HPDE6-E6E7 (cell line): ENCODE measurements around the gene UGGT1.

Experiments used
- DNase-seq: peaks from one replicate; pipeline ENCODE4 v3.0.0; 2011; ENCODE audit warnings: missing footprints; ENCODE audit errors: extremely low spot score

Gene UGGT1

DNA sequence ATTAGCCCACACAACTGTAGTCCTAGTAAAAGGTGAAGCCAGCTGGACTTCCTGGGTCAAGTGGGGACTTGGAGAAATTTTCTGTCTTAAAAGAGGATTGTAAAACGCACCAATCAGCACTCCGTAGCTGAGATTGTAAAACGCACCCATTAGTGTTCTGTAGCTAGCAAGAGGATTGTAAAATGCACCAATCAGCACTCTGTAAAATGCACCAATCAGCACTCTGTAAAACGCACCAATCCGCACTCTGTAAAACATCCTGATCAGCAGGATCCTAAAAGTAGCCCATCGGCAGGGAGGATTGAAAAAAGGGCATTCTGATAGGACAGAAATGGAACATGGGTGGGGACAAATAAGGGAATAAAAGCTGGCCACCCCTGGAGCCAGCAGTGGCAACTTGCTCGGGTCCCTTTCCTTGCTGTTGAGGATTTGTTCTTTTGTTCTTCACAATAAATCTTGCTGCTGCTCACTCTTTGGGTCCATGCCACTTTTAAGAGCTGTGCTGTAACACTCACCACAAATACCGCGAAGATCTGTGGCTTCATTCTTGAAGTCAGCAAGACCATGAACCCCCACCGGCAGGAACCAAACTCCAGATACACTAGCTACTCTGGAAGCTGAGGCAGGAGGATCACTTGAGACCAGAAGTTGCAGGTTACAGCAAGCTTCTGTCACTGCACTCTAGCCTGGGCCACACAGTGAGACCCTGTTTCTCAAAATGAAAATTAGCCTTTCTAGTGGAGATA lies 125.1 kb downstream of the UGGT1 start:
- DNase-seq: no peak

DNA sequence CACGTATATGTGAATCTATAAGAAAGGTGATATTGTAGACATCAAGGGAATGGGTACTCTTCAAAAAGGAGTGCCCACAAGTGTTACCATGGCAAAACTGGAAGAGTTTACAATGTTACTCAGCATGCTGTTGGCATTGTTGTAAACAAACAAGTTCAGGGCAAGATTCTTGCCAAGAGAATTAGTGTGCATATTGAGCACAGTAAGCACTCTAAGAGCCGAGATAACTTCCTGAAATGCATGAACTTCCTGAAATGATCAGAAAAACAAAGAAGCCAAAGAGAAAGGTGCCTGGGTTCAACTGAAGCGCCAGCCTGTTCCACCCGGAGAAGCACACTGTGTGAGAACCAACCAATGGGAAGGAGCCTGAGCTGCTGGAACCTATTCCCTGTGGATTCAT lies 126.7 kb downstream of the UGGT1 start:
- DNase-seq: no peak

GRCh38 chr2:128219891-128220290 lies 128.9 kb downstream of the UGGT1 start:
- no peak for DNase-seq

GRCh38 chr2:128227862-128228261 lies 136.9 kb downstream of the UGGT1 start:
- DNase-seq: no peak

GRCh38 chr2:128228894-128229293 lies 137.9 kb downstream of the UGGT1 start:
- DNase-seq: no peak

- DNase-seq: peak; percentile 85
Measured at GRCh38 chr2:128232965-128233789, 142.2 kb downstream of the UGGT1 start.

GRCh38 chr2:128233790-128234395 lies 142.9 kb downstream of the UGGT1 start:
- no peak for DNase-seq

DNA sequence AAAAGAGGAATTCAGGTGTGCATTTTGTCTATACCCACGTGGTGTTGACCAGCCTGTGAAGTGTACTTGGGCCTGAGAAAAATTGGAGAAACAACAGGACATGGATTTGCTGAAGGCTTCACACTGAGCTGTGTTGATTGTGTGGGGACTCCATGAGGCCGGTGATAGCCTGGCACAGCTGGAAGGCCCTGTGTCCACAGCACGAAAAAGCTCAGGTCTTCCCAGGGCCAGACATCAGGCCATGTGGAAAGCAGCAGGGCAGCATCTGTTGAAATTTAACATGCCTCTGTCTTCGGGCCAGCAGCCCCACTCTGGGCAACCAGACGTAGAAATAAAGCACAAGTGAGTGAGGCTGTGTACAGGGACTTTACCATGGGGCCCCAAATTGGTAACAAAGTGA lies 143.6 kb downstream of the UGGT1 start:
- DNase-seq: no peak

DNA sequence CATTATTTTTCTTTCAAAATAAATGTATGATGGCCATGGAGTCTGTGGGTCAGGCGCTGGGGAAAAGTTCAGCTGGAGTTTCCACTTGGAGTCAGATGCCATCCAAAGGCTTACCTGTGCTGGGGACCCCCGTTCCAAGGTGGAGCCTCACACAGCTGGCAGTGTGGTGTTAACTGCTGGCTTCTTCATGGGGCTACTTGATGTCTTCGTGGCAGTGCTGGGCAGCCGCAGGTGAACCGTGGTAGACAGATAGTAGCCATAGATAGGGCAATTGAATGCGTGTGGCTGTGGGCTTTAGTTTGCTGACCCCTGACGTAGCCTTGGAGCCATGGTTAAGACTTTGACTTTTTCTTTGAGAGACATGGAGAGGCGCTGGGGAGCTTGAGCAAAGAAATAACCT lies 144.6 kb downstream of the UGGT1 start:
- DNase-seq: no peak

DNA sequence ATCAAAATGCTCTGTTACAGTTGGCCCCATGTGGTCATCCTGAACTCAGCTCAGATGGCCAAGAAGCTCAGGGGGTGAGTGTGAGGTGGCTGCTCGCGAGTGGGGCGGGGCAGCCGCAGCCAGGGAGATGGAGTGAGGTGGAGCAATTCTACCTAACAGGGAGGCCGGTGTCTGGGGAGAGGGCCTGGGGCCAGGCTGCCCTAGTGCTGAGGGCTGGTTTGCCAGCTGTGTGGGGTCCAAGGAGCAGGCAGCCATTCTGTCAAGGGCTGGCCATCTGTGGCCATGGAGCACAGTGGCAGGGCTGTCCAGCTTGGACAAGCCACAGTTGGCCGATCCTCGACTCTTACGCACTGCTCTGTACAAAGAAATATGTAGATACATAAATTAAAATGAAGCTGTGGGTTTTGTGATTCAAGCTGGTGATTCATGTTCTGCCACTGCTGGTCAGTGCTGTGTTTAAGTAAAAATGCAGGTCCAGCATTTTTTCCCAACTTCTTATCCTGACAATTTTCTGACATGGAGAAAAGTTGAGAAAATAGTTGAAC lies 145.6 kb downstream of the UGGT1 start:
- peak; percentile 26 for DNase-seq

DNA sequence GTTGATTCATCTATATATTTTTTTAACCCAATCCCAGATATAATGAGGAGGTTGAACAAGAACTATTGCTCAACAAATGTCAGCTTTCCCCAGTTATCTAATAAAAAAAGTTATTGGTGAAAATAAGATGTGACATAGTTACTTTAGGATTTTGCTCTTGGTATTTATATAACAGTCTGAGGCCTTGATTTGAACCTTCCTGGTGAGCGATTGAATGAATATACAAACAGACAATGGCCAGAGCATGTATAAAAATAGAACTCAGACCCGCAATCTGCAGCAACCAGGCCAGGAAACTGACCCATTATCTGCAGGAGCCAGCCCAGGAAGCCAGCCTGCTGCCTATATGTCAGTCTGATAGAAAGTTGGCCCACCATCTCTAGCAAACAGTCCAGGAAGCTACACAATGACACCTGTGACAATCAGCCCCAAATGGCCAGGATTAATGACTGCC lies 146.1 kb downstream of the UGGT1 start:
- no peak for DNase-seq

GRCh38 chr2:128237911-128238697 lies 147.1 kb downstream of the UGGT1 start:
- no peak for DNase-seq

- DNase-seq: no peak
Measured at GRCh38 chr2:128241896-128242295, 150.9 kb downstream of the UGGT1 start.
